Myocyte (in vitro differentiated cells): ENCODE measurements around the gene UCKL1. TPM values are rescaled to one million over a fixed set of nuclear protein-coding genes. Genes with fewer than 3 reads are reported as not detected.

Experiments used
- DNase-seq: peaks from one replicate; pipeline ENCODE4 v3.0.0-alpha.2; 2012; ENCODE audit warnings: low read depth
- total RNA-seq: library from RNA; depleted of rRNA; stranded (reverse); fragments of >200 nt; gene quantifications from 2 replicates; pipeline ENCODE4 v1.2.3, GENCODE V29; 2014

The UCKL1 gene
- total RNA-seq, 1 donor from 2014 or later: 22.3 TPM

DNA sequence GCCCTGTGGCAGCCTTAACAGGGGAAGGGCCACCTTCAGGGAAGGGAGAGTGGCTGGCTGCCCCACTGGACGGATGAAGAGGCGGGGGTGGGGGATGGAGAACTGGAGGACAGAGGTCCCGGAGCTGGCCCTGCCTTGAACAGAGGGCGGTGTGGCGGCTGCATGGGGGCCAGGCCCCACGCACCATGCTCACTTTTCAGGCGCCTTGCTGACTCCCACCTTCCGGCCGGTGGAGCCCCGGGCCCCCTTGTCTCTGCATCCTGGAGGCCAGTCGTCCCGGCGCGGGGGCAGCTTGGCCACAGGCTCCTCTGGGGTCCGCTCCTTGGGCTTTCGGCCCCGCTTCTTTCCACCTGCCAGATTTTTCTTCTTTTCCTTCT is 3.5 kb upstream of the UCKL1 start:
- no peak for DNase-seq

DNA sequence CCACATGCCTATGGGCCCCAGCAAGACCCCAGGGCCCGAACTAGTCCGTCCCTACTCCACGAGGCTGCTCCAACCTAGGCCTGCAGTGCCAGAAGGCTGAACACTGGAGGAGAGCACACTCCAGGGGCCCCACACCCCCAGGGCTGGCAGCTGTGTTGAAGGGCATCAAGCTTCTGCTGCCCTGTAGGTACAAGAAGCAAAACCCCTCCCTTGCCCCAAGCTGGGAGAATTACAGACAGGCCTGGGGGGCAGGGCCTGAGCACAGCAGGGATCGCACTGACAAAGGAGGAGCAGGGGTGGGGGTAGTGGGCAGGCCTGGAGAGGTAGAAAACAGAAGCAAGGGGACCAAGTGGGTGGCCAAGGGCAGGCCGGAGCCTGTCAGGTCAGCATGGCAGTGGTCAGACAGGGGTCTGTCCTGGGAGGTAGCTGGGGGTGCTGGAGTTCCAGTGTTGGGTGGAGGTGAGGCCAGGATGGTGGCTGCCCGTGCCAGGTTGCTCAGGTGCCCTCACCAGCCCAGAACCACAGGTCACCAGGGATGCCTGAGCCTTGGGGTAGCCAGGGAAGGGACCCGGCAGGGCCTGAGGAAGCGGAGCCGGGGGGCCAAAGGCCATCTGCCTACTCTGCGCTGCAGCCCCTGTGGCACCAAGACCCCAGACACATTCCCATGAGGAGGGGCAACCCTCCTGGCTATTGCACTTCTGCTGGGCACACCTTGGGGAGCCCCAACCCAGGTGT is 2.9 kb upstream of the UCKL1 start:
- DNase-seq: no peak

DNA sequence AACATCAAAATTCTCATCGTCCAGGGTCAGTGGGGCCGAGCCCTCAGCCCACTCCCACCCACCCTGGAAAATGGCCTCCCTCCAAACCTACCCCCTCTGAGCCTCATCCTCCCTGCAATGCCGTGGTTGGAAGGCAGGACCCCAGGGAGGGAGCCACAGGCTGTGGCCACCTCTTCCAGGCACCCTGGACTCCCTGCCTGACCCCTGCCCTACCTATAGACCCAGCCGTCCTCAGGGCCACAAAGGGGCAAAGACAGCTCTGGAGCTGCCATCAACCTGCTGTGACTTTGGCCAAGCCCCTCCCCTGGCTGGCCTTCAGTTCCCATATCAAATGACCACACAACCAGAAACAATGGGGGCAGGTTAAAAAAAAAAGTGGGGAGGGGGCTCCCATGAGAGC is 2.3 kb upstream of the UCKL1 start:
- no peak for DNase-seq

DNA sequence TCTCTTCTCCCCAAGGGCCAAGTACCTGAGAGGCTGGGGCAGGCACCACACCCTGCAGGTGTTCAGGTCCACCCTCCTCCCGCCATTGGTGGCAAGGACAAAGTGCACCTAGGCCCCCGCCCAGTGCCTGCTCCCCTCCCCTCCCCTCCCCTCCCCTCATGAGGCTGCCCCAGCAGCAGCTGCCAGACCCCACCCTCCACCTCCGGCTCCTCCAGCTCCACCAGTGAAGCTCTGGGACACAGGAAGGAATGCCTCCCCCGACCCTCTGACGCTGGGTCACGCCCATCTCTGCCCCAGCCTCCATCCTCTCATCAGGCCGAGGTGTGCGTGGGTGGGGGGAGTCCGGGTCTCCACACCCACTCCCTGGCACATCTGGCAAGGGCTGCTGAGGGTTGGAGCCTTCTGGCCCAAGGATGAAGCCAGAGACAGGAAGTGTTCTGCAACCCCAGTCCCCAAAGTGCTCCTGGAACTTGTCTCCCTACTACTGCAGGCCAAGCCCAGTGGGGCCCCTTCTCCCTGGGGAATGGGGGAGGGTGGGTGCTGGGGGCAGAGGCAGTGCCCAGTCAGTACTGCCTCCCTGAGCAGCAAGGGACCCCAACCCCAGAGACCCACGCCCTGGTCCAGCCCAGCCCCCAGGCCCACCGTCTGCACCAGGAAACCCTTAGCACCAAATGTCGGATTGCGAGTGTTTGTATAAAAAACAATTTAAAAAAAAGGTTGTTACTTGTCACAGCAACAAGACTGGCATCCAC is 1.6 kb upstream of the UCKL1 start:
- peak; percentile 58 for DNase-seq

DNA sequence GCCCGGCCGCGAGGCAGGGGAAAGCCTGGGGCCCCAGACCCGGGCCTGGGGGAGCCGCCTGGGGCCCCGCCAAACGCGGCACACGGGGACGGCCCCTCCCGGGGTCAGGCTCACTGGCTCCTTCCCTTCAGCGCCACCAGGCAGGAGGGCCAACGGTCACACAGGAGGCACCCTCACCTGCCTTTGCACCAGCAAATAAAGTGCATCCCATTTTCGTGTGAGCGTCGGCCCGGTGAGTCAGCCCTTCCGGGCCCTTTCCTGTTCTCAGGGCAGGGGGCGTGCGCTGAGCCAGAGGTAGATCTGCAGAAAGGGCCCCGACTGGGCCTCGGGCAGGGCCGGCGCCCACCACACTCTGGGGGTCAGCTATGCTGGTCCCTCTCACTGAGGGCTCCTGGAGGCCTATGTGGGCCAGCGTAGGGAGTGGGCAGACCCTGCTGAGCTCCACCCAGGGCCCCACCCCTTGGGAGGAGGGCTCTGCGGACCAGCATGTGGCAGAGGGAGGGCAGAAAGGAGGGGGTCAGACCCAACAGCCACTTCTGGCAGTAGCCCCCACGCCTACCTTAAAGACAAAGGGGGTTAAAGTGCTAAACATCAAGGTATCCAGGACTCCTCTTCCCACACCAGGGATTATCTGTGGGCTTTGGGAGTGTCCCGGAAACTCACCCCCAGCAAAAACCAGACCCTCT is 931 bp upstream of the UCKL1 start:
- peak; percentile 87 for DNase-seq

DNA sequence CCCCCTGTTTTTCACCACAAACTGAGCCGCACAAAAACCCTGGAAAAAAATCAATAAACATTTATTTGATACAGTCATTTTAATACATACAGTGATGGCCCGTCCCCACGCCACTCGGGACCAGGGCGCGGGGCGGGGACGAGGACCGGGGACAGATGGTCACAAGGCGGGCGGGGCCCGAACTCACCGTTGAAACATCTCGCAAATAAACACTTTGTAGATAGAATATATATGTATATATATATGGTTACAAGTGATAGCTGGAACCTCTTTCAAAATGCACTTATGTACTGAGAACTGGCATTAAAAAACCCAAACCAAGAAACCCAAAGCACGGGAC is 418 bp upstream of the UCKL1 start:
- DNase-seq: no peak

DNA sequence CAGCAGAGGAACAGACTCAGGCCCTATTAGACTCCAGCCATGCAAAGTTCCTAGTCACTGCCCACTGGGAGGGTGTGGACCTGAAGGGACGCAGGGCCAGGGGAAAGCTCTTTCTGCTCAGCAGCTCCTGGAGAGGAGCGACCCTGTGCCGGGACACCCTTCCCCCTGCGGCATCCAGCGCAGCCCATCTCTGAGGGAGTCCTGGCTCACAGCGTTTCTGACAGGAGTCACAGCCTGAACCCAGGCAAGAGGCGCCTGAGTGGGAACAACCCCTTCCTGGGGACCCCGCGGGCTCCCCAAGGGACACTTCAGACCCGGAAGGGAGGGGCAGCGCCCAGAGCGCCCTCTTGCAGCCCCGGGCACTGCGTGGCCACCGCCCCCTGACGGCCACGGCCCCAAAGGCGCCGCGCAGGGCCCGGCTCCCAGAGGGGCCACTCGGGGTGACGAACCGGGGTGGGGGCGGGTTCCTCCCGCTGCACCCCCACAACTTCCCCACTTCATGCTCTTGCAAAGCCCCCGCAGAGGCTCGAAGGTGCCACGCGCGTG is 862 bp downstream of the UCKL1 start:
- peak; percentile 50 for DNase-seq

DNA sequence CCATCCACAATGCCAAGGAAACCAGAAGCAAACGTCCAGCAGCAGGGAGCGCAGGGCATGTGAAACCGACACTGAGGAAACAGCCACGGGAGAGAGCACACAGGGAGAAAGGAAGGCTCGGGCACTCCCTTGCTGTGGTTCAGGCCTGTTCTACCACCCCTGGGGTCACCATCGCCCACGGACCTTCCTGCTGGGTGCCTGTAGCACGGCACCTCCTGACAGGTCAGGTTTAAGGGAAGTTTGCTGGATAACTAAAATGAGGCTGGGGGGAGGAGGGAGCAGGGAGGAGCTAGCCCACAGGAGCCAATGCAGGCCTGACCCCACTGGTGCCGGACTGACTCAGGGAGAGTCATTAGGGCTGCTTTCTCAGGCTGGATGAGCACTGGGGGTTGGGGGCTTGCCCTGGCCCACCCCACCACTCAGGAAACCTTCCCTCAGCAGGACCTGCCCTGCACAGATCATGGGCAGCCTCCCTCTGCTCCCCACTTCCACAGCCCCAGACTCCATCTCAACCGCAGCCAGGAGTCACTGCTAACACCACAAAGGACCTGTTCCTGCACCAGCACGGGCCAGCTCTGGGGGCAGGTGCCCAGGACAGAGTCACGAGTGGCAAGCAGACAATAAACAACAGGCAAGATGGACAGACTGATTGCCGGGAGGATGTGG is 2.3 kb downstream of the UCKL1 start:
- DNase-seq: no peak

DNA sequence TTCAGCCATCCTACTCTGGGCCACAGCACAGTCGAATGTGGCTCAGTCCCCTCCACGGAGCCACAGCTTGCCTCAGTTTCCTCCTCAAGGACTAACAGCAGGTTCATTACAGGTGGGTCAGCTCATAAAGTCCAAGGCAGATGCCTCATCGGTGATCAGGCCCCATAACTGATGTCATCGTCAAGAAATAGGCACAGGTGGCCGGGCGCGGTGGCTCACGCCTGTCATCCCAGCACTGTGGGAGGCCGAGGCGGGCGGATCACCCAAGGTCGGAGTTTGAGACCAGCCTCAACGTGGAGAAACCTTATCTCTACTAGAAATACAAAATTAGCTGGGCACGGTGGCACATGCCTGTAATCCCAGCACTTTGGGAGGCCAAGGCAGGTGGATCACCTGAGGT is 3.4 kb downstream of the UCKL1 start:
- DNase-seq: no peak

DNA sequence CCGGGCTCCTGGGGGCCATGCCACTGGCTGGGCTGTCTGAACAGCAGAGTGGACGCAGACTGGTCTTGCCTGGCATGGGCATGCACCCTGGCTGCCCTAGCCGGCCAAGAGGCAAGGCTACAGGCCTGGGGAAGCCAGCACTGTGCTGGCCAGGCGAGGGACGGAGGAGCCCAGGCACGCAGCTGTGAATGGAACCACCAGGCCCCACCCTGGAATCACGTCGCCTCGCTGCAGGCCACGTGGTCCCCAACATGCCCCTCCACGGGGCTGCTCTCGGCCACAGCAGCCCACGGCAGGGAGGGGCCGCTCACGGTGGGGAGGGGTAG is 4.0 kb downstream of the UCKL1 start:
- no peak for DNase-seq

DNA sequence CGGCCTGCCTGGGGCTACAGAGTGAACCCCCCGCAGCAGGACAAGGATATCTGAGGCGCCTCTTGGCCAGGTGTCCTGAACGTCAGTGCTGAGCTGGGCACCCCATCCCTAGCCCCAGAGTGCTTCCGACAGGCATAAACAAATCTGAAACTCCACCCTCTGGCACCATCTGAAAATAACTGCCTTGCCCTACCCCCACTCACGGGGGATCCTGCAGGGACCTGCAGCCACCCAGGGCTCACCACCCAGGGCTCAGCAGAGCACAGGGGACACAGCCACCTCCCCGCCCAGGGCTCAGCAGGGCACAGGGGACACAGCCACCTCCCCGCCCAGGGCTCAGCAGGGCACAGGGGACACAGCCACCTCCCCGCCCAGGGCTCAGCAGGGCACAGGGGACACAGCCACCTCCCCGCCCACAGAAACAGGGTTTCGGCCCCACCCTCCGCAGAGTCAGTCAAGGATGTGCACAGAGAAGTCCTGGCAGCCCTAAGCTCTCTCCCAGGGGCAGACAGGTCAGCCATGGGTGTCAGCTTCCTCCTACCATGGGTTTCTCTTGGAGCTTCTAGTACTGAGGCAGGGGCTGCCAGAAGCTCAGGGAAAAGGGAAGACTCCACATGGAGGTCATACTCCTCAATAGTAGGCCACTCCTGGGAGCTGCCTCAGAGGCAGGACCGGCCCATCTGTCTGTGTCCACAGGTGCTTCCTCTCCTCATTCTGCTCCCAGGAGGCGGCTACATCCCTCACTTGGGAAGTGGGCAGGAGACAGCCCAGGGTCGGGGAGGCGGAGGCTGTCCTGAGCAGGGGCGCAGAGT is 4.6 kb downstream of the UCKL1 start:
- DNase-seq: no peak

DNA sequence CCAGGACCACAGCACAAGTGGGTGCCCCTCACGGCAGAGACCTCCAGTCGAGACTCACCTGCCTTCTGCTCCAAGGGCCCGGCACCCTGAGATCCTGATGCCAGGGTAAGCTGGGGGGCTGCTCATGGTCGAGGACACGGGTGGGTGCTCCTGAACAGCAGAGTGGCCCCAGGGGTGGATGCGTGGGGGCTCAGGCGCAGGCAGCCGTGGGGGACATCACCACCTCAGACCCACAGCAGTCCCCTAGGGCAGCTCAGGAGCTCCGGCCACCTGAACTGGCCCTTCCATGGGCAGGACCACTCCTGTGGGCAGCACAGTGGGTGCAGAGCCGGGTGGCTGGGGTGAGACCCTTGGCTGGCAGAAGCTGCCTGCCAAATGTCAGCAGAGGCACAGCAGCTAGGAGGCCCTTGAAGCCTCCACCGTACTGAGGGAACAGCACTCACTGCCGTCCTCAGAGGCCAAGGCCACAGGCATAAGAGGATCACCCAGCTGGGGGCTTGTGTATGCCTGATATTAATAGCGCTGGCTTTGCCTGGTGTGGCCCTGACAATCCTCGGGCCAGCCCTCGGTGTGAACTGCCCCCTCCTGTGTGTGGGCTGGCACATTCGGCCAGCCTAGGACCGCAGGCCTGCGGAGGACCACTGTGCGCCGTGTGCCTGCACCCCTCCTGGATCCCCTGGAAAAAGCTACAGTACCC is 5.4 kb downstream of the UCKL1 start:
- DNase-seq: peak; percentile 56

DNA sequence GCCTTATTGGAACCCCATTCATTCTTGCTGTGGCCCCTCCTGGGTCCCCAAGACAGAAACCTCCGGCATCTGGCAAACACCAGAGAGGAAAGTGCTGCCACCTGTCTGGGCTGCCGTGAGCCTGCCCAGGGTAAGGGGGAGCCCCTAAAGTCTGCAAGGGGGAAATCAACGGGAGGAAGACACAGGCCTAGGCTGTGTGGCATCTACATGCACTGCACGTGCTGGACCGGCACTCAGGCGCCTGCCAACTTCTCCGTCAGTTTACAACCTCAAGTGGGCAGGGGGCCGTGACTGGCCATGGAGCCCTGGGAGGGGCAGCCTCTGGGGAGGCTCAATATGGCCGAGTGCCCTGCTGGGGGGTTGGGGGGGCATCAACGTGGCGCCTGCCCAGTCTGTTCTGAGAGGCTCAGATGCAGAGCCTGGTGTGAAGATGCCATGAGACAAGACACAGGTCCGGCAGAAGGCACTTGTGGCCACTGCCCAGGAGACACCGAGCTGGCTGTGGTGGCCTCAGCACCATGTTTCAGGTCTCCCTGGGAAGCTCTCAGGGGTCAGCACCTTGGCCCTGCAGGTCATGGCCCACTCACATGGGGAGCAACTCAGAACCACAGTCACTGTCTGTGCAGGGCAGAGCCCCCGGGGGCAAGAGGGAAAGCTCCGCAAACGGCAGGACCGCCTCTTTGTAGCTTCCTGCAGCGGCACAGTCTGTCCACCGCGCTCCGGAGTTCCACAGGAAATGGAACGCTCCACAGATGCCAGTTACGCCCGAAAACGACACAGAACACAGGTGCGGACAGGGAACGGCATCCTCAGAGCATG is 8.4 kb downstream of the UCKL1 start:
- no peak for DNase-seq

DNA sequence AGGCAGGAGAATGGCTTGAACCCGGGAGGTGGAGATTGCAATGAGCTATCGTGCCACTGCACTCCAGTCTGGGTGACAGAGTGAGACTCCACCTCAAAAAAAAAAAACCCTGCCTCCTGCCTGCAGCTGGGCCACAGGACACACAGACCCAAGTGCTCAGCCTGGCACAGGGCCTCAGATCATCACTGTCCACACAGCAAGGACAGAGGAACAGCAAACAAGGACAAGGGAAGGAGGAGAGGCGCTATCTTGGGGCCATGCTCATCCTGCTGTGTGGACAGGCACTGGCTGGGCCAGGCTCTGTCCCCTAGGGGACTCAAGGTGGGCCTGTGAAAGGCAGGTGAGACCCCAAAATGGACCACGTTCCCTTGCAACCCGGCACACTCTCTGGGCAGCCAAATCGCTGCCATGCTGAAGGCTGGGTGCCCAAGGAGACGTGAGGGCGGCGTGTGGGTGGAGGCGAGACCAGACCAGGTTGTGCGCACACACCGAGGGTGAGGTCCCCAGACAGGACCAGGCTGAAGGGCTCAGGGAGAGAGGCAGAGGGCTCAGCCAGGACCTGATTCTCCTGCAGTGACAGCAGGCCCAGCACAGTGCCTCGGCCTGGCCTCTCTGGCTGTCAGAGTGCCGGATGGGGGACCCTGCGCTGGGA is 9.1 kb downstream of the UCKL1 start:
- no peak for DNase-seq

DNA sequence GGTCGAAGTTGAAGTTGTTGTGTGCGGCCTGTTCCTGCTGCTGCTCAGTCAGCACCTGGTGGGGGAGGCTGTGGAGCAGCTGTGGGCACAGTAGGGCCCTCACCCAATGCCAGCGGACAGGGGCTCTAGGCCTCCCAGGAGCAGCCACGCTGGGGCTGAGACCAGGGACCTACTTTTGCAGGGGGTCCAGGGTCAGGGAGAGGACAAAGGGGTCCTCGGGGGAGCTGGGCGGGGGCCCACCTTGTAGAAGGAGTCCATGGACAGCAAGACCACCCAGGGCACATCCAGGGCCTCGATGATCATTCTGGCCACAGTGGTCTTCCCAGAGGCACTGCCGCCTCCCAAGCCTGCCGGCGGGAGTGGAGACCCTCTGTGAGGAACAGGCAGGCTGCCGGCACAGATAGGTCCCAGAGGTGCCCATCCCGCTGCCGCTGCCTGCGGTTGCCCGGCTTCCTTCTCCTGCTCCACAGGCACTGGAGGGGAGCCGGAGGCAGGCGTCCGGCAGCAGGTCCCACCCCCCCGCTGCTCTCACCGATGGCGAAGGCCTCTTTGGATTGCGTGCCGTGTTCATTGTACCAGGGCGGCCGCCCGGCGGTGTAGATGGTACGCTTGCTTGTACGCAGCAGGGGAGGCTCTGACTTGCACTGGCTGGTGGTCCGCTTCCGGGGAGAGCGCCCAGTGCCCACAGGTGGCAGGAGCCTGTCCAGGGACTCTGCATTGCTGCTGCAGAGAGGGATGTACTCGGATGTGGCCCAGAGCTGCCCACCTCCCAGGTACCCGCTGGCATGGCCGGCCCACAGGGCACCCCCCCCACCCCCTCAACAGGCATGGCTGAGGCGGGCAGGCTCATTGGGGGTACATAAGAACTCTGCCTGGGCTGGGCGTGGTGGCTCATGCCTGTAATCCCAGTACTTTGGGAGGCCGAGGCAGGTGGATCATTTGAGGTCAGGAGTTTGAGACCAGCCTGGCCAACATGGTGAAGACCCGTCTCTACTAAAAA is 10.0 kb downstream of the UCKL1 start:
- no peak for DNase-seq

DNA sequence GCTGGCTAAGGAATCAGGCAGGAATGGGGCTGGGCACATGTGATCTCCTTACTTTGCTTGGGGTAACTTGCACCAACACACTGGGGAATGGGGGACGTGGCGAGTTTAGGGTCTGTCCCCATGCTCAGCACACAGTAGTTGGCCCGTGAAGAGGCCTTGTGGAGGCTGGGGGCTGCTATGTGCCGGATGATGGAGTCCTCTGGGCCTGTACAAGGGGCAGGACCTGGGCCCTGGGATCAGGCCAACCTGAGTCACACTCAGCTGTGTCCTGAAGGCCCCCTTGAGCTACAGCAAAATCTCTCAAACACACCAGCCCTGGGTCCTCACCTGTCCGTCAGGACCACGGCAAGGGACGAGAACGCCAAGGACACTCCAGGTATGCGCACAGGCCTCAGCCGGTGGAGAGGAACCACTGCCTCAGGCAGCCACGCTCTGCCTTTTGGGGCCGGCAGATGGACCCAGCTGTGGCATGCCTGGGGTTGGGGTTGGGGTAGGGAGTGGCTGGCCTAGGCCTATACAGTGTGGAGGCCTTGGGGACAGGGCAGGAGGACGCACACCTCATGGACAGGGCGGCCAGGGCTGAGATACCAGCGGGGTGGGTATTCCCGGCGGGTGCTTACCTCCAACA is 11.1 kb downstream of the UCKL1 start:
- no peak for DNase-seq
